Epidermal melanocyte (primary cell): ENCODE measurements around the gene CDH13.

Experiments
- DNase-seq: peaks from one replicate; pipeline ENCODE4 v3.0.0; 2011; ENCODE audit warnings: low spot score; ENCODE audit not compliant: insufficient read length

CDH13 gene

DNA sequence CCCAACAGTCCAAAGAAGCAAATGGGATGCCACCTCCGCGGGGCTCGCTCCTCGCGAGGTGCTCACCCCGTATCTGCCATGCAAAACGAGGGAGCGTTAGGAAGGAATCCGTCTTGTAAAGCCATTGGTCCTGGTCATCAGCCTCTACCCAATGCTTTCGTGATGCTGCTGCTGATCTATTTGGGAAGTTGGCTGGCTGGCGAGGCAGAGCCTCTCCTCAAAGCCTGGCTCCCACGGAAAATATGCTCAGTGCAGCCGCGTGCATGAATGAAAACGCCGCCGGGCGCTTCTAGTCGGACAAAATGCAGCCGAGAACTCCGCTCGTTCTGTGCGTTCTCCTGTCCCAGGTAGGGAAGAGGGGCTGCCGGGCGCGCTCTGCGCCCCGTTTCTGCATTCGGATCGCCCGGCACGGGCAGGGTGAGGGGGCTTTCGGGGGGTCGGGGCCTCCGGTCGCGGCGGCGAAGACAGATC is at the start of gene CDH13:
Gene CDH13 (plus strand): TSS at position 179 of the 471 bp plus-strand sequence.
- peak; percentile 67 for DNase-seq

DNA sequence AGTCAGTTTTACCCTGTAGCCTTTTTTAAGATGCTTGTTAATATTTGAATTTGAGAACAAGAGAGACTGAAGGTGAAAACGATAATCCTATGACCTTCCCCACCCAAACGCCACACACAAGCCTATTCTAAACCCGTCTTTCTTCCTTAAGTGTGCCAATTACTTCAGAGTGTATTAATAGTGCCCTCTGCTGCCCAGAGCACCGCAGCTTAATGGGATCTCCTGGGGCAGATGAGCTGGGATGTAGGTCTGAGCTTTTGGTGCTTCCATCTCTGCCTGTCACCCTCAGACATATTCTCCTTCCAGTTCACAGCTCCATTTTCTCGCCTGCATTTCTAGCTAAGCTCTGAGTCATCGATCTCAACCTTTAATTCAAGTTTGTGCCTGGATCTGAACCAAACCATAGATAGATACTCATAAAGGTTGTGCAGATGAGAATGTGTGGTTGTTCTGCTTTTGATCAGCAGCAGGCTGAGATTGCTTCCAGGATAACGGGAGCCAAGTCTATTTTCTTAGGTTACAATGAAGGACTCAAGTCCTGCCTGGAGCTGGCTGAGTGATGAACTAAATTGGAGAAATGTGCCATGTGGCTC is 46.4 kb upstream of the CDH13 start:
- no peak for DNase-seq

GRCh38 chr16:82582975-82583374 is 43.8 kb upstream of the CDH13 start:
- DNase-seq = no peak

- DNase-seq = no peak
Observed at GRCh38 chr16:82583422-82583821, 43.3 kb upstream of the CDH13 start.

DNA sequence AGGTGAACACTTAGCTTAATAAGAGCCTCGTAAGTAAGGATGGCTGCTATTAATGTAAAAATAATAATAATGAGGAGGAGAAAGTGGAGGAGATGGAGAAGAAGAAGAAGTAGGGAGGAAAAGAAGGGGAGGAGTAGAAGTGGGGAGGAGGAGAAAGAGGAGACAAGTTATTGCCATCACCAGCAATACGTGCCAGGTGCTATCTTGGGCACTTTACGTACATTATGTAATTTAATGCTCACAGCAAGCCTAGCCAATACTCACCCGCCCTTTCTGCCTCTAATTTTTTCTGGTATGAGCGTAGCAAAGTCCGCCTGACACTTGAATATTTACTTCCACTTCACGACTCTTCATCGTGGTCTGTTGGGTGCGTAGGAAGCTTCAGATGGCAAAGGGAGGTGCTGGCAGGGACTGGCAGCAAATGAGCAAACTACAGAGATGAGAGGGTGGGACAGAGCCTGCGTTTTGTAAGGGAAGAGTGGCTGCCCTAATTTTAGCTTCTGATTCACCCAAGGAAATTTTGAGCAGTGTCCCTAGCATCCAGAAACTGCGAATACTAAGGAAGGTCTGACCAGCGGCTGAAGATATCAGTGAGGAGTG is 42.1 kb upstream of the CDH13 start:
- no peak for DNase-seq

DNA sequence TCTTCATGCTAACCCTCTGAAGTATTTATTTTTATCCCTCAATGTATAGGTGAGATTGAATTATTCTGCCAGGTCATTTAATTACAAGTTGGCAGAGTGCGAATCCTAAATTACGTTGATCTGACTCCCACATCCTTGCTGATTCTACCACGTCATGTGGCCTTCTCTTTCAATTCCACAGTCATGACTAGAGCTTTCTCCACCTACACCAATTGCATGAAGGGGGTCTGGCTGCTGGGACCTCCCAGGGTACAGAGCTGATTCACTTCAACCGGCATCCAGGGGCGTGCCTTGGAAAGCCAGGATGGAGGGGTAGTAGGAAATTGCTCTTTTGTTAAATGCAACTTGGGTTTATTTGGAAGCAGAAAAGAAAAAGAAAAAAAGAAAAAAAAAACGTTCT is 41.1 kb upstream of the CDH13 start:
- DNase-seq = no peak

GRCh38 chr16:82586130-82586529 is 40.6 kb upstream of the CDH13 start:
- DNase-seq = no peak

DNA sequence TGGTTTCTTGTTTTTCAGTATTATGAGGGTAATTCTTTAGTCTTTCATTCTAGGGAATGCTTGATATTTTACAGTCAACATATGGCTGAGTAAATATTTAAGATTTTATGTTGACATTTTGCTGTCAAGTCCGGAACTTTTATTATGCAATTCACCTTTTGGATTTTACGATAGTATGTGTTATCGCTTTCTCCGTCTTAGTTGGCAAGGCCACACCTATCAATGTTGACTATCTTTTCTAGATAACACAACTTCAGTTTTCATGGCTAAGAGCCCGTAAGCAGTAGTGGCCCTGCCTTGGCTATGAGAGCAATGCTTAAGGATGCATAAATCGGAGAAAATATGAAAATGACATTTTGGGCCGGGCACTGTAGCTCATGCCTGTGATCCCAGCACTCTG is 39.5 kb upstream of the CDH13 start:
- DNase-seq = no peak

GRCh38 chr16:82589407-82589806 is 37.4 kb upstream of the CDH13 start:
- DNase-seq = no peak

DNA sequence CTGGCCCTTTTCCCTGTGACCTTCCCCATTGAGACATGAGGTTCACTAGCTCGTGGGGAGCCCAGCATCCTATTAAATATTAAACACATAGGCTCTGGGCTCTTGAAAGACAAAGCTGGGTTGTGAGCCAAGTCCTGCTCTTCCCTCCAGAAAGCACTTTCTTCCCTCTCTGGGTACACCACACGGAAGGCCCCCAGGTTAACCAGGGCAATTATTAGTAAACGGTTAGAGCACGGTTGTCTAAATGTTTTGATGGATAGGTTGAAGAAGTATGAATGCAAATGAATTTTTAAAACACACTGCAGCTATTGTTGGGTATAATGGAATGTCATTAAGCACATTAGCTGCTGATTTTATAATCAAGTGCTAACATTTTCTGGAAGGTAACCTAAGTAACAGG is 32.7 kb upstream of the CDH13 start:
- DNase-seq = no peak

GRCh38 chr16:82598771-82599170 is 28.0 kb upstream of the CDH13 start:
- no peak for DNase-seq

DNA sequence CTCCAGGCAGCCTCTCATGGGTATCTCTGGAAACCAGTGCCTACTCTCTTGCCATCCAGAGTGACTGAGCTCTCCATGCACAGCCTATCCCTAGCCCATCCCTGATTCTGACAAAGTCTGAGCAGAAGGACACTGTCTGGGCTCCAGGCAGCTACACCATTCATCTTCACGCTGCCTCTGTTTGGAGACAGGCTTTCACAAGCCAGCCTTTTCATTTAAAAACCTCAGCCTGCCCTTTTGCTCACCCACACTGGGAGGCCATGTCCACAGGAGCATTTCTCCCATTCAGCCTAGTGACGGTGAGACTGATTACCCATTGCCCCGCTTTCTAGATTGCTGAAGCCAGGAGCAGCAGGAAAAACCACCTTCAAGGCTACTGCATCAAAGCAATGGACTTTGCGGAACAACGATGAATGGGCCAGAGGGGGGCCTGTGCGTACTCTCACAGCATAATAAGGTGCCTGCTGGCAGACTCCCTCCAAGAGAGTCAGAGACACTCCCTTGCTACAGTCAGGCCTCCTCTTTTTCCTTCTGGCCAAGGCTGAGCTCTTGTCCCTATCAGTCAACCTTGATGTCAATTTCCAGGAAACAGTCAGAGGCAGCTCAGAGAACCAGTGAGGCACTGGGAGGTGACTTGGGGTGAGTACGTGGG is 24.7 kb upstream of the CDH13 start:
- DNase-seq = no peak

GRCh38 chr16:82603784-82604411 is 22.9 kb upstream of the CDH13 start:
- no peak for DNase-seq

DNA sequence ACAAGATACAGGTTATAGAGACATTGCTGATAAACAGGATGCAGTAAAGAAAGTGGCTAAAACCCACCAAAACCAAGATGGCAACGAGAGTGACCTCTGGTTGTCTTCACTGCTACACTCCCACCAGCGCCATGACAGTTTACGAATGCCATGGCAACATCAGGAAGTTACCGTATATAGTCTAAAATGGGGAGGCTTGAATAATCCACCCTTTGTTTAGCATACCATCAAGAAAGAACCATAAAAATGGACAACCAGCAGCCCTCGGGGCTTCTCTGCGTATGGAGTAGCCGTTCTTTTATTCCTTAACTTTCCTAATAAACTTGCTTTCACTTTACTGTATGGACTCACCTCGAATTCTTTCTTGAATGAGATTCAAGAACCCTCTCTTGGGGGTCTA is 21.7 kb upstream of the CDH13 start:
- no peak for DNase-seq

DNA sequence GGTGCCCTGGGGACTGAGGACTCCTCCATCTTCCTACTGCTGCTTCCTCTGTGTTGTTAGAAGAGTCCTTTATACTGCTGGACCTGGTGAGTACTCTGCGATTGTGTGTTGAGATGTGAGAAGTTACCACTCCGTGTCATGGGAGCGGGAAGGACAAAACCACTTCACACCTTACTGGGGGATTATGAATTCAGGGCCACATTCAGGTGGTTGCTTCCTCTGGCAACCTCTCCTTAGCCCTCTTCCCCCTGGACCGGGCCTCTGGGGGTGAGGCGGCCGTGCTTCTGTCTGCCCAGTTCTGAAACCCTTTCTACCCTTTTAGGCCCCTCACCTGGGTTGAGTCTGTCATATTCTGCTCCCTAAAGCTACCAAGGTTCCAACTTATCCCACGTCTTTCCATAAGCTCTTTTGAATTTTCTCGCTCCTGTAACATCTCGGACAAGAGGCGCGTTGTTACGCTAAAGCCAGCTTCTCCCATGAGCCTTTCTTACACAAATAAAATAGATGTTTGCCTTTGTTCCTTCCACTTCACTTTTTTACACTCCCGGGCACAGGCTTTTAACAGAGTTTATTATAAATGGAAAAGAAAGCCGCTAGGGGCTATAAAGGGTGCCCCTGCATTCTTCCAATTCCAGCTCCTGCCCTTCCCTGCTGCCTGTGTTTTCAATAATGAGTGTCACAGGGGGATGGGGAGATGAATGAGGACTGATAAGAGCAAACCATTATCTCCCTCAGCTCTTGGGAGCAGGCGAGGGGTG is 20.7 kb upstream of the CDH13 start:
- DNase-seq = no peak

- DNase-seq = no peak
Observed at GRCh38 chr16:82609140-82609539, 17.6 kb upstream of the CDH13 start.

GRCh38 chr16:82612263-82612662 is 14.5 kb upstream of the CDH13 start:
- DNase-seq = no peak

DNA sequence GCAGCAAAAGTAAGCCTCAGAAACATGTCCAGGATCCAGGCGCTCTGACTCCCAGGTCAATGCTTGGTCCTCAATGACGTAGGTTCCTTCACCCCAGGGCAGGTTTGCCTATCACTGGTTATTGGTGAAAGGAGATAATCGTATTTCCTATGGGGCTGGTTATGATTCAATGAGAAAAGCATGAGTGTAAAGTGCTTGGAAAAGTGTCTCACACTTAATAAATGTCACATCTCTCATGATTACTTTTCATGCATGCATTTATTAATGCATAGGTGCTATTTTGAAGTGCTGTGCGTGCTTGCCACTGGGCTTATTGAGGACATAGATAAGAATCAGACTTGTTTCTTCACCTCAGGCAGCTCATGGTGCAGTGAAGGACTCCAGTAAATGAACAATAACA is 10.4 kb upstream of the CDH13 start:
- DNase-seq = no peak

GRCh38 chr16:82621781-82622180 is 5.0 kb upstream of the CDH13 start:
- DNase-seq = no peak

- DNase-seq = no peak
Observed at GRCh38 chr16:82623241-82623640, 3.5 kb upstream of the CDH13 start.

DNA sequence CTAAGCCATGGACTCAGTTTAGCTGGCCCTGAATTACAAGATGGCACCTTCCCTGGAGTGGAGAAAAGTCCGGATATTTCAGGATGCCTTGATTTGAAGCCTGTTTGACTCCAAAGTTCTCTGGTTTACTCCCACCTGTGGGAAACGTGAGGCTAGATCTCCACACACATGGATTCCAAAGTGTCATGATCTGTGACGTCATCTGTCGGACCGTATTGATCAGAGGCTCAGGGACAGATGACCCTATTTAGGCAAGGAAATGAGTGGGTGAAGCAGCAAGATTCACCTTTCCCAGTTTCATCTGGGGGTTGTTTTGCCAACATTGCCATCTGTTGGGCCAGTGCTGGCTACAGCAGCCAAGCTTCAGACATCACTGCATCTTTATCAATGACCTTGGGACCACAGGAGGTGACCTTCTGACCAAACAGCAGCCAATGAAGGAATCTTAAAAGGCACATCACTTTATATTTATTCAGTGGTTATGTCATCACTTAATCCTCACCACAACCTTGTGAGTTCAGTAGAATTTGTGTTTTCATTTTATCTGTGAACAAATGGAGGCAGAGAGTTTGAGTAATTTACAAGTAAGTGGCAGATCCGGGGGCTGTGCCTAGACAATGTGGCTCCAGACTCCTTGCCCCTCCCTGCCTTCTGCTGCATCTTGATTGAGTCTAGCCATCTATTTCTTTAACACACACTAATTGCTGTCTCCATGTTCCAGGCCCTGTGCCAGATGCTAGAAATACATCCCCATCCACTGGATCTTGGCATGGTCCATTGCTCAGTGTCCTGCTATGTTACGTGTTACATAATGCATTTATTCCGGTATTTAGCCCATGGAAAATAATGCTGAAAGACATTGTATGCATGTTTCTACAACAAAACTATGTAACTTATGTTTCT is 1.5 kb upstream of the CDH13 start:
- no peak for DNase-seq
